C4-2B (cell line): Measurements from ENCODE around the gene ROBO3.

ENCODE experiments used
- ZFX ChIP-seq: fragments of 450-650 bp; IDR thresholded peaks from 2 replicates; pipeline ENCODE4 v1.6.1; 2017
- TF ChIP-seq, protein P1 (sequence below): fragments of 450-650 bp; conservative IDR thresholded peaks from 2 replicates; pipeline ENCODE4 v1.5.1; 2017; ENCODE audit warnings: mild to moderate bottlenecking

DNA sequence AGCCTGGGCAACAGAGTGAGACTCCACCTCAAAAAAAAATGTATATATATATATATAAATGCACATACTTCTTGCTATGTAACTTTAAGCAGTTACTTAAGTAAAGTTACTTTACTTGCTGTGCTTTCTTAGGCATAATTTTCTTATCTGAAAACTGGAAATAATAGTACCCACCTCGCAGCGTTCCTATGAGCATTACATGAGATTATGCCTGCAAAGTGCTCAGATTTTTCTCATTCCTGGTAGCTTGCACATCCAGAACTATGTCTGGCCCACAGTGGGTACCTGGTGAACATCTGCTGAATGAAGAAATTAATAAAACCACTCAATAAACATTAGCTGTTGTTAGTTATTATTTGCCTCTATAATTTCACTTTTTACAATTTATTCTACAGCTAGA, 6.1 kb upstream of the ROBO3 start:
- TF ChIP-seq, protein P1, sequence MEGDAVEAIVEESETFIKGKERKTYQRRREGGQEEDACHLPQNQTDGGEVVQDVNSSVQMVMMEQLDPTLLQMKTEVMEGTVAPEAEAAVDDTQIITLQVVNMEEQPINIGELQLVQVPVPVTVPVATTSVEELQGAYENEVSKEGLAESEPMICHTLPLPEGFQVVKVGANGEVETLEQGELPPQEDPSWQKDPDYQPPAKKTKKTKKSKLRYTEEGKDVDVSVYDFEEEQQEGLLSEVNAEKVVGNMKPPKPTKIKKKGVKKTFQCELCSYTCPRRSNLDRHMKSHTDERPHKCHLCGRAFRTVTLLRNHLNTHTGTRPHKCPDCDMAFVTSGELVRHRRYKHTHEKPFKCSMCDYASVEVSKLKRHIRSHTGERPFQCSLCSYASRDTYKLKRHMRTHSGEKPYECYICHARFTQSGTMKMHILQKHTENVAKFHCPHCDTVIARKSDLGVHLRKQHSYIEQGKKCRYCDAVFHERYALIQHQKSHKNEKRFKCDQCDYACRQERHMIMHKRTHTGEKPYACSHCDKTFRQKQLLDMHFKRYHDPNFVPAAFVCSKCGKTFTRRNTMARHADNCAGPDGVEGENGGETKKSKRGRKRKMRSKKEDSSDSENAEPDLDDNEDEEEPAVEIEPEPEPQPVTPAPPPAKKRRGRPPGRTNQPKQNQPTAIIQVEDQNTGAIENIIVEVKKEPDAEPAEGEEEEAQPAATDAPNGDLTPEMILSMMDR, result no peak
- no peak for TF ChIP-seq ZFX
